HG03520 (cell line): ENCODE measurements around the gene PTCHD4.

Source experiments
- ATAC-seq: cut with Tn5 transposase; IDR thresholded peaks from one replicate; pipeline ENCODE4 v1.9.1; 2021; ENCODE audit warnings: mild to moderate bottlenecking, moderate library complexity; ENCODE audit not compliant: unreplicated experiment

PTCHD4 gene

GRCh38 chr6:48100588-48100895 lies 10.5 kb downstream of the PTCHD4 start:
- ATAC-seq, result no peak

GRCh38 chr6:48099713-48100587 lies 11.0 kb downstream of the PTCHD4 start:
- no peak for ATAC-seq

GRCh38 chr6:48098923-48099322 lies 12.1 kb downstream of the PTCHD4 start:
- ATAC-seq, result no peak

- no peak for ATAC-seq
These were observed 18.3 kb downstream of the PTCHD4 start for GRCh38 chr6:48092550-48093217.

GRCh38 chr6:48090546-48090945 lies 20.5 kb downstream of the PTCHD4 start:
- no peak for ATAC-seq

GRCh38 chr6:48087448-48087847 lies 23.5 kb downstream of the PTCHD4 start:
- ATAC-seq, result no peak

GRCh38 chr6:48086187-48086586 lies 24.8 kb downstream of the PTCHD4 start:
- ATAC-seq, result no peak

- ATAC-seq, result no peak
These were observed 25.8 kb downstream of the PTCHD4 start for GRCh38 chr6:48085131-48085741.

- no peak for ATAC-seq
These were observed 26.8 kb downstream of the PTCHD4 start for GRCh38 chr6:48084201-48084600.

GRCh38 chr6:48080227-48081009 lies 30.6 kb downstream of the PTCHD4 start:
- ATAC-seq, result no peak

GRCh38 chr6:48078120-48078519 lies 32.9 kb downstream of the PTCHD4 start:
- ATAC-seq, result no peak

GRCh38 chr6:48075181-48075580 lies 35.8 kb downstream of the PTCHD4 start:
- ATAC-seq, result no peak

GRCh38 chr6:48073976-48074767 lies 36.8 kb downstream of the PTCHD4 start:
- ATAC-seq, result no peak

GRCh38 chr6:48071833-48072232 lies 39.2 kb downstream of the PTCHD4 start:
- no peak for ATAC-seq

GRCh38 chr6:48069280-48069679 lies 41.7 kb downstream of the PTCHD4 start:
- no peak for ATAC-seq

GRCh38 chr6:48068278-48069251 lies 42.4 kb downstream of the PTCHD4 start:
- ATAC-seq, result no peak

- no peak for ATAC-seq
These were observed 43.1 kb downstream of the PTCHD4 start for GRCh38 chr6:48067886-48068277.

- no peak for ATAC-seq
These were observed 43.8 kb downstream of the PTCHD4 start for GRCh38 chr6:48067148-48067712.
